GM19351 (cell line): ENCODE results near the gene DNAJC1.
"Not testable (repeated sequence)": the region's sequence is repeated elsewhere in the genome, so short reads cannot be mapped to it uniquely, and the experiment has no call there.

Experiments used
- ATAC-seq: cut with Tn5 transposase; IDR thresholded peaks from one replicate; pipeline ENCODE4 v1.9.1; 2021; ENCODE audit warnings: mild to moderate bottlenecking, moderate library complexity; ENCODE audit not compliant: unreplicated experiment

Gene DNAJC1

GRCh38 chr10:22003177-22003963 is at the start of gene DNAJC1:
TSS of gene DNAJC1 (minus strand) at chr10:22003730. CDS start at chr10:22003434, 296 bp downstream.
- peak; percentile 88 for ATAC-seq

- ATAC-seq = no peak
Observed at GRCh38 chr10:22053048-22053447, 49.5 kb upstream of the DNAJC1 start.

GRCh38 chr10:22049635-22050034 is 46.1 kb upstream of the DNAJC1 start:
- ATAC-seq = no peak

DNA sequence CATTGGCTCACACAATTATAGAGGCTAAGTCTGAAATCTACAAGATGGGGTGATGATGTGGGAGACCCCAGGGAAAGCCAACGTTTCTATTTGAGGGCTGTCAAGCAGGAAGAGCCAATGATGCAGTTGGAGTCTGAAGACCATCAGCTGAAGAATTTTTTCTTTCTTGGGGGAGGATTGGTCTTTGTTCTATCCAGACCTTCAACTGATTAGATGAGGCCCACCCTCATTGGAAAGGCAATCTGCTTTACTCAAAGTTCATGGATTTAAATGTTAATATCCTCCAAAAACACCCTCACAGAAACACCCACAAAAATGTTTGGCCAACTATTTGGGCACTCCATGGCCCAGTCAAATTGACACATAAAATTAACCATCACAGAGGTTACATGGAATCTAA is 44.3 kb upstream of the DNAJC1 start:
- no peak for ATAC-seq

GRCh38 chr10:22043327-22043633 is 39.8 kb upstream of the DNAJC1 start:
- no peak for ATAC-seq

DNA sequence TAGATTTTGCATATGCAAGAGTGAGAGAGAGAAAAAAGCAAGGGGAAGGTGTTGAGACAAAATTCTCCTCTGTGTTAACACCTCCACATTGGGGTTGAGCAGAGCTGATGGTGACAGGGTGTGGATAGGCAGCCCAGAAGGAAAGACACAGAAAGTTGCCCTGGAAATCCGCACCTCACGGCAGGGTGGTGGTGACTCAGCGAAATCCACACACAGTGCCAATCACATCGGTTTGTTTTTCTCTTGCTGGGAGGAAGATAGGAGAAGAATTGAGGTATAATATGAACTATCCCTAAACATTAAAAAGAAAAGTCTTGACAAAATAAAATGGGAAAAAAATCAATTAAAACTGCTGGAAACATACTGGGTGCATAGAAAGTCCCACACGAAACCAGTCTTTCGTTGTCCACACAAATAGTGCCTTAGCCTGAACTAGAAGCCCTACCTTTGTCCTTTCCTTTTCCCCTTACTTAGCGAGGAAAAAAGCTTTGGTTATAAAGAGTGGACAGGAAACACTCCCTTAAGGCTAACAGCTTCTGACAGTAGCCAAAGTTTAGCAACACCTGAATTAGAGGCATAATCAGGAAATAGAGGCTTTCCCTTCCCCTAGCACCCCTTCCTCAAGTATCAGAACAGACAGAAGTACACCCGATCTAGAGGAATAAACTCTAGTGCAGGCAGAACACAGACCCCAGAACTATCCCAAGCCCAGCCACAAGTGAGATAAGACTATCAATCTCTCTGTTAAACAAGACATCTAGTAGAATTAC is 39.2 kb upstream of the DNAJC1 start:
- ATAC-seq = no peak

GRCh38 chr10:22034333-22034732 is 30.8 kb upstream of the DNAJC1 start:
- no peak for ATAC-seq

DNA sequence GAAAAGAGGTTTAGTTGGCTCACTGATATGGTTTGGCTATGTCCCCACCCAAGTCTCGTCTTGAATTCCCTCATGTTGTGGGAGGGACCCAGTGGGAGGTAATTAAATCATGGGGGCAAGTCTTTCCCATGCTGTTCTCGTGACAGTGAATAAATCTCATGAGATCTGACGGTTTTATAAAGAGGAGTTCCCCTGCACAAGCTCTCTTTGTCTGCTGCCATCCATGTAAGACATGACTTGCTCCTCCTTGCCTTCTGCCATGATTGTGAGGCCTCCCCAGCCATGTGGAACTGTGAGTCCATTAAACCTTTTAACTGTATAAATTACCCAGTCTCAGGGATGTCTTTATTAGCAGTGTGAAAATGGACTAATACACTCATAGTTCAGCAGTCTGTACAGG is 28.7 kb upstream of the DNAJC1 start:
- ATAC-seq = not testable (repeated sequence)

DNA sequence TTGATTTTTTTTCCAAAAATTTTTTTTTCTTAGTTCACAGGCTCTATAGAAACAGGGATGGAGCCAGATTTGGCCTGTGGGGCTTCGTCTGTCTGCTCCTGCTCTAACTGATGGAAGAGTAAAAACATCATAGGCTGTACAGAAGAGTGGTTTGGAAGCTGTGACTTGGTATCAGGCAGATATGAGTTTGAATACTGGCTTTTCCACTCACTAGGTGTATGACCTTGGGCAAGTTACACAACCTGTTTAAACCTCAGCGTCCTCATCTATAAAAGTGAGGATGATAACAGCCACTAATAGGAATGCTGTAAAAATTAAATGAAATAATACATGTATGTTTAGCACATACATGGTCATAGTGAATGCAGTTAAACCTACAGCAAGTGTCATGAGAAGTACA is 26.9 kb upstream of the DNAJC1 start:
- ATAC-seq = no peak

DNA sequence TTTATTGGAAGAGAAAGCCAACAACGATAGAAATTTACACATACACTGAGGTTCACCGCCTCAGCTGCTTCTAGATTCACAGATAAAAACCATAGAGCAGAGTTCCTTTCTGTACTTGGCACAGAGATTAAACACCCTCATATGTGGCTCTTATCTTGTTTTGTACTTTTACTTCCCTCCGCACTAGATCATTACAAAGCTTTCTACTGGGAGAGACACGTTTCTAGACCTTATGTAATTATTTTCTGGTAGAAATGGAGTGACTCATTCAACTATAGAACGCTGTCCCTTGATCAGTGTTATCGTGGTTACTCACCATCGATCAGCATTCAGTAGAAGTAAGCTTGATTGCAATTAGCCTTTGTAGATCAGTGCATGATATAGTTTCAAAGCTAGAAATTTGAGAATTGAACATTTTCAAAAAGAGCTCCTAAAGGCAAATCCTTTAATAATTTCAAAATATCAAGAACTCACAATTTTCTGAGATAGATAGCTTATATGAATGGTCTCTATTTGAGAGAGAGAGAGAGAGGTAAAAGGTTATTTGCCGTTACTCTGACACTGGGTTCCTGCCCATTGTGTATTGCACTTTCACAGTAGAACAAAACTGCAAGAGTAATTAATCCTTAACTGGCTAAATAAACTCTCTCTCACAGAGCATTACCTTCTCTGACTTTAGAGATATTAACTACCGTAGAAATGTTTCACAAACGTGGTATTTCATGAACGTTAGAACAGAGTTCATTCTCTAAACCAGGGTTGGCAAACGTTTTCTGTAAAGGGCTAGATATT is 26.1 kb upstream of the DNAJC1 start:
- no peak for ATAC-seq

DNA sequence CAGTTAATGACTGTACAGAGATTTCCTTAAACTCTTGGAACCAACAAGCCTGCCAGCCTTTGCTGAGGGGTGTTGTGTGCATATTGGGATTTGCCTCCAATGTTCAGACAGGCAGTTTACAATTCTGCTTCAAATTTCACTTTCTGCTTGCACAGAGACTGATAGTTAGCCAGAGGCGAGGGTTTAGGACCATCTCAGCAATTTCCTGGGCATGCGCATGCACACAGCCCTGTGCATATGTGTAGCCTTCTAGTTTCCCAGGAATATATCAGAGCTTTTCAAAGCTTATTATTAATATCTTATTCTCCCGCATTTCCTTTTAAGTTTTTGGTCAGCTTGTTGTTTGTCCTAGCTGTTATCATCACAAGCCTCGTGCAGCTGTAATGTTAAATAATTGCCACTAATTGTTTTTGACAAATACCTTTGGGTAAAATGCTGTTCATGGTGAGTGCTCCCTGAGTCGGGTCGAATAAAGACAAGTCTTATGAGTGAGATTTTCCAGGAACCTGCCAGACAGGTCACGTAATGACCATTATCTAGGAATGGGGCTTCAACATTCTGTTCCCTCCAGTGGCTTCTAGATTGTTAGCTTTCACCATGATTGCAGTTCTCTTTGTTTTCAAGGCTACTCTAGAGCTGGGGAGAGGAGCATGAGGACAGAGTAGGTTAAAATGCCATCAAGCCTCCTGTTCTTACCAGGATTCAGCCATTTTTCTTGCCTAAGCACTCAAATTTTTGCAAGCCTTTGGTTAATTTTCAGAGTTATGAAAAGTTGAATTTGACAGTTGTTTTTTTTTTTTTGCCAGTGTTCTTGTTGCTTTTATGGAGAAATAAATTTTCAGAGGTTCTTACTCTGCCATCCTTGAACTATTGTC is 24.1 kb upstream of the DNAJC1 start:
- ATAC-seq = no peak

- no peak for ATAC-seq
Observed at GRCh38 chr10:22026287-22026686, 22.8 kb upstream of the DNAJC1 start.

- ATAC-seq = no peak
Observed at GRCh38 chr10:22023508-22023907, 20.0 kb upstream of the DNAJC1 start.

- peak; percentile 57 for ATAC-seq
Observed at GRCh38 chr10:22022257-22023032, 18.9 kb upstream of the DNAJC1 start.

DNA sequence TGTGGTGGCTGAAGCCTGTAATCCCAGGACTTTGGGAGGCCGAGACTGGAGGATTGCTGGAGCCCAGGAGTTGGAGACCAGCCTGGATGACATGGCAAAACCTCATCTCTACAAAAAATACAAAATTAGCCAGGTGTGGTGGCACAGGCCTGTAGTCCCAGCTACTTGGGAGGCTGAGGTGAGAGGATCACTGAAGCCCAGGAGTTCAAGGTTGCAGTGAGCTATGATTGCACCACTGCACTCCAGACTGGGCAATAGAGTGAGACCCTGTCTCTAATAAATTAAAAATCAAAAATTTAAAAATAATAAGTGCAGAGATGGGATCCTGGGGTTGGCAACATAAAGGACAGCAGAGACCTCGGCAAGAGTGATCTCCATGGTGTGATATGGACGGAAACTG is 17.6 kb upstream of the DNAJC1 start:
- ATAC-seq = not testable (repeated sequence)

- ATAC-seq = no peak
Observed at GRCh38 chr10:22017283-22018020, 13.9 kb upstream of the DNAJC1 start.

GRCh38 chr10:22016046-22016705 is 12.6 kb upstream of the DNAJC1 start:
- ATAC-seq = no peak

DNA sequence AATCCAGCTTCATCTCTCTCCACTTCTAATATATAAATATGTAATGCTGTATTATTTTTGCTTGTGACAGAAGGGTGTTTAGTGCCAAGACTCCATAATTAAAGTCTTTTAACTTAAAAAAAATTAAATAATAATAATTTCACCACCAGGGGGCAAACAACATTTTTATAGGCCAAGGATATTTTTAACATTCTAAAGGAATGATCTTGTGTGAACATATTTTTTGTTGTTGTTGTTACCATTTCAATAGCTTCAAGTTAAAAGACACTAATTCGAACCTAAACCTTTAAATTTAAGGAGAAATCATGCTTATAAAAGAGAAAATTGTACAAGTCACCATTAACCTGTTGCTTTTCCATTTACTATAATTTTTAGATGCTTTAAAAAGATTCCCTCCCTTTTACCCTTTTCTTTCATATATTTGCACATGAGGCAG is 7.5 kb upstream of the DNAJC1 start:
- no peak for ATAC-seq

DNA sequence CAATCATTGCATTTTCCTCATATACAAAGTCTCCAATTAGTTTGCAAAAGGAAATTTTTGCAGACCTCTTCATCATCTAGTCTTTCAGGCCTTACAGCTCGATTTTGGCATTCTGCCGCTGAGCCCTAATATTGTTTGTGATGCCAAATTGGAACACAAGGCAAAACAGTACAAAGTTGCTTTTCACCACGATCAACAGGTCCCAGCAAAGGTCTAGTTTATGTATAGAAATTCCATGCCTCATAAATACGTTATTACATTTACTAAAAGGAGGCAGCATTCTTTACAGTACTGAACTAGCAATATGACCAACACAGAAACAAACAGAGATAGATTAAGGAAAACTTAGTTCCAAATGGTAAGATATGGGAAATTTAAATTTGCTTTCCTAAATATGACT is 7.0 kb upstream of the DNAJC1 start:
- ATAC-seq = no peak
